ENCODE measurements around the gene SLC45A2. TPM values are rescaled to one million over a fixed set of nuclear protein-coding genes. Genes with fewer than 3 reads are reported as not detected.
A peak's percentile ranks its signal among the peaks of the same experiment; 100 is the strongest.
"Not testable (repeated sequence)": the region's sequence is repeated elsewhere in the genome, so short reads cannot be mapped to it uniquely, and the experiment has no call there.

The SLC45A2 gene
- total RNA-seq, 1 donor from 2014 or later, result not detected

- no peak for ATAC-seq
- intact Hi-C loops (cut with DNase I), result no loop called here
- DNase-seq (ENCODE audit: low spot score), result no peak
These were observed 8.2 kb downstream of the SLC45A2 start for GRCh38 chr5:33976307-33976706.

- ATAC-seq (peak; percentile 42), DNase-seq (ENCODE audit: low spot score) (no peak)
- intact Hi-C loops (cut with DNase I), result no loop called here
These were observed 8.6 kb downstream of the SLC45A2 start for GRCh38 chr5:33975852-33976251.

GRCh38 chr5:33973271-33973670 is 11.2 kb downstream of the SLC45A2 start:
- intact Hi-C loops (cut with DNase I), result no loop called here
- DNase-seq (ENCODE audit: low spot score) (no peak), ATAC-seq (no peak)

- intact Hi-C loops (cut with DNase I), result no loop called here
- ATAC-seq (peak; percentile 85), DNase-seq (ENCODE audit: low spot score) (no peak)
These were observed 14.7 kb downstream of the SLC45A2 start for GRCh38 chr5:33969572-33970452.

- intact Hi-C loops (cut with DNase I), result no loop called here
- DNase-seq (ENCODE audit: low spot score), result no peak
- ATAC-seq, result no peak
These were observed 16.1 kb downstream of the SLC45A2 start for GRCh38 chr5:33968211-33969005.

GRCh38 chr5:33966805-33967204 is 17.7 kb downstream of the SLC45A2 start:
- no peak for ATAC-seq
- intact Hi-C loops (cut with DNase I), result no loop called here
- no peak for DNase-seq (ENCODE audit: low spot score)

GRCh38 chr5:33964132-33964700 is 20.3 kb downstream of the SLC45A2 start:
- DNase-seq (ENCODE audit: low spot score), result no peak
- no peak for ATAC-seq
- intact Hi-C loops (cut with DNase I), result no loop called here

- no peak for ATAC-seq
- no peak for DNase-seq (ENCODE audit: low spot score)
- intact Hi-C loops (cut with DNase I), result no loop called here
These were observed 26.3 kb downstream of the SLC45A2 start for GRCh38 chr5:33958176-33958575.

- no peak for ATAC-seq
- no peak for DNase-seq (ENCODE audit: low spot score)
- intact Hi-C loops (cut with DNase I), result no loop called here
These were observed 26.8 kb downstream of the SLC45A2 start for GRCh38 chr5:33957577-33958150.

- intact Hi-C loops (cut with DNase I); ATAC-seq; DNase-seq (ENCODE audit: low spot score): not testable (repeated sequence)
These were observed 32.3 kb downstream of the SLC45A2 start for GRCh38 chr5:33952175-33952574.

GRCh38 chr5:33944543-33945132 is 39.9 kb downstream of the SLC45A2 start:
- intact Hi-C loops (cut with DNase I), result no loop called here
- DNase-seq (ENCODE audit: low spot score) (no peak), ATAC-seq (no peak)

GRCh38 chr5:33941090-33941489 is 43.4 kb downstream of the SLC45A2 start:
- no peak for ATAC-seq

GRCh38 chr5:33939556-33940262 is 44.8 kb downstream of the SLC45A2 start:
- DNase-seq (ENCODE audit: low spot score), result no peak
- no peak for ATAC-seq
- intact Hi-C loops (cut with DNase I), result no loop called here

More at GRCh38 chr5:33941090-33941489, 43.4 kb downstream of the SLC45A2 start:
- DNase-seq (ENCODE audit: low spot score), result no peak
- intact Hi-C loops (cut with DNase I), result no loop called here

GRCh38 chr5:33938881-33939280 is 45.6 kb downstream of the SLC45A2 start:
- DNase-seq (ENCODE audit: low spot score), result no peak
- ATAC-seq, result no peak
- intact Hi-C loops (cut with DNase I), result no loop called here

GRCh38 chr5:33938507-33938796 is 46.0 kb downstream of the SLC45A2 start:
- ATAC-seq (no peak), DNase-seq (ENCODE audit: low spot score) (no peak)
- intact Hi-C loops (cut with DNase I), result no loop called here

GRCh38 chr5:33937707-33938506 is 46.6 kb downstream of the SLC45A2 start:
- intact Hi-C loops (cut with DNase I), result no loop called here
- DNase-seq (ENCODE audit: low spot score), result no peak

GRCh38 chr5:33937017-33937706 is 47.3 kb downstream of the SLC45A2 start:
- no peak for DNase-seq (ENCODE audit: low spot score)
- intact Hi-C loops (cut with DNase I), result no loop called here
- ATAC-seq, result no peak

More at GRCh38 chr5:33937707-33938506, 46.6 kb downstream of the SLC45A2 start:
- ATAC-seq, result no peak

Data from sciatic nerve (tissue), 2 donors.